Brain microvascular endothelial cell (primary cell): ENCODE results near the gene POLR2L.
A peak's percentile ranks its signal among the peaks of the same experiment; 100 is the strongest.

Experiments used
- DNase-seq: peaks from one replicate; pipeline ENCODE4 v3.0.0-alpha.2; 2020
- H3K27ac ChIP-seq: fragments of 250-450 bp; sonication (Bioruptor Pico); 2 replicates; pipeline ENCODE4 v1.5.1; 2020; ENCODE audit warnings: mild to moderate bottlenecking, moderate library complexity
- H3K27me3 ChIP-seq: fragments of 250-450 bp; sonication (Bioruptor Pico); replicated peaks from 2 replicates; pipeline ENCODE4 v1.5.1; 2020; ENCODE audit warnings: mild to moderate bottlenecking
- H3K36me3 ChIP-seq: fragments of 250-450 bp; sonication (Bioruptor Pico); replicated peaks from 2 replicates; pipeline ENCODE4 v1.5.1; 2020; ENCODE audit warnings: mild to moderate bottlenecking
- H3K4me3 ChIP-seq: 2 replicates; pipeline ENCODE4 v1.5.1; 2011; ENCODE audit warnings: low read depth, mild to moderate bottlenecking, control low read depth, low read length, moderate library complexity
- CTCF ChIP-seq: IDR thresholded peaks from 2 replicates; pipeline ENCODE4 v1.5.1; 2011; ENCODE audit warnings: low read depth, mild to moderate bottlenecking, moderate library complexity, low read length, control low read depth, inconsistent platforms; ENCODE audit errors: missing control alignments
- in situ Hi-C: cut with HindIII; loops from 2 replicates; pipeline ENCODE4 v1.10.0; 2017; ENCODE audit warnings: low sequenced_read_pairs, low pct_ligation_motif_present

POLR2L gene

GRCh38 chr11:804599-804964 is 37.7 kb downstream of the POLR2L start:
- no peak for DNase-seq
- H3K36me3 ChIP-seq = peaks cover 9% of the 10 kb centered on the region
- no peak overlapping the region for H3K27ac ChIP-seq
- H3K27me3 ChIP-seq = no peaks in the 10 kb centered on the region
- H3K4me3 ChIP-seq = peak overlapping the region; percentile 61
- no peak for TF ChIP-seq CTCF
- in situ Hi-C loops = no loop called here

- in situ Hi-C loops = no loop called here
- H3K4me3 ChIP-seq = peak overlapping the region; percentile 61
- peaks cover 13% of the 10 kb centered on the region for H3K36me3 ChIP-seq
- no peaks in the 10 kb centered on the region for H3K27me3 ChIP-seq
- TF ChIP-seq CTCF = no peak
- DNase-seq = no peak
- H3K27ac ChIP-seq = no peak overlapping the region
These were observed 38.3 kb downstream of the POLR2L start for GRCh38 chr11:803770-804598.

GRCh38 chr11:803467-803742 is 38.9 kb downstream of the POLR2L start:
- no peak for DNase-seq
- in situ Hi-C loops = no loop called here
- no peak overlapping the region for H3K27ac ChIP-seq
- H3K4me3 ChIP-seq = no peak overlapping the region
- H3K27me3 ChIP-seq = no peaks in the 10 kb centered on the region
- peaks cover 13% of the 10 kb centered on the region for H3K36me3 ChIP-seq
- TF ChIP-seq CTCF = no peak

GRCh38 chr11:802693-803466 is 39.4 kb downstream of the POLR2L start:
- H3K27ac ChIP-seq = no peak overlapping the region
- no peak for TF ChIP-seq CTCF
- no peaks in the 10 kb centered on the region for H3K27me3 ChIP-seq
- peaks cover 13% of the 10 kb centered on the region for H3K36me3 ChIP-seq
- no peak overlapping the region for H3K4me3 ChIP-seq
- DNase-seq = no peak
- in situ Hi-C loops = no loop called here

- TF ChIP-seq CTCF = no peak
- Histone ChIP-seq H3K27ac (no peak overlapping the region), H3K4me3 (no peak overlapping the region), H3K36me3 (peaks cover 13% of the 10 kb centered on the region), H3K27me3 (no peaks in the 10 kb centered on the region)
- in situ Hi-C loops = no loop called here
- no peak for DNase-seq
These were observed 40.2 kb downstream of the POLR2L start for GRCh38 chr11:802018-802617.
